Brain microvascular endothelial cell (primary cell): Measurements from ENCODE around the gene PRKCB.

Experiments
- DNase-seq: peaks from one replicate; pipeline ENCODE4 v3.0.0-alpha.2; 2020
- H3K27ac ChIP-seq: fragments of 250-450 bp; sonication (Bioruptor Pico); 2 replicates; pipeline ENCODE4 v1.5.1; 2020; ENCODE audit warnings: mild to moderate bottlenecking, moderate library complexity
- H3K27me3 ChIP-seq: fragments of 250-450 bp; sonication (Bioruptor Pico); replicated peaks from 2 replicates; pipeline ENCODE4 v1.5.1; 2020; ENCODE audit warnings: mild to moderate bottlenecking
- H3K36me3 ChIP-seq: fragments of 250-450 bp; sonication (Bioruptor Pico); replicated peaks from 2 replicates; pipeline ENCODE4 v1.5.1; 2020; ENCODE audit warnings: mild to moderate bottlenecking
- H3K4me3 ChIP-seq: 2 replicates; pipeline ENCODE4 v1.5.1; 2011; ENCODE audit warnings: low read depth, mild to moderate bottlenecking, control low read depth, low read length, moderate library complexity
- in situ Hi-C: cut with HindIII; loops from 2 replicates; pipeline ENCODE4 v1.10.0; 2017; ENCODE audit warnings: low sequenced_read_pairs, low pct_ligation_motif_present
- TF ChIP-seq, protein P1 (sequence below): IDR thresholded peaks from 2 replicates; pipeline ENCODE4 v1.5.1; 2011; ENCODE audit warnings: low read depth, mild to moderate bottlenecking, moderate library complexity, low read length, control low read depth, inconsistent platforms; ENCODE audit errors: missing control alignments

Gene PRKCB

DNA sequence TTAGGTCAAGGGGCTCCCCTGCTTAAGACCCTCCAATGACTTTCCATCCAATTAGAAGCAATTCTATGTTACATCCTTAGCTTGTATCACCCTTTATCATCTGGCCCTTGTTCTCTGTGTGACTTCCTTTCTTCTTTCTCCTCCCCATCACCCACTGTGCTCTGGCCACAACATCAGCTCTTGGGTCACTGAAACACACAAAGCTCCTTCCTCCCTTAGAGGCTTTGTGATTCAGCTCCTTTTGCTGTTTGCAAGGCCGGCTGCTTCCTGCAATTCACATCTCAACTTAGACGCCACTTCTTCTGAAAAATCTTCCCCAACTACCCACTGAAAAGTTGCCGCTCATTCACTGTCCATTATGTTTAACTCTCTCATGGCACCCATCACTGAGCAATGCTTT, 289.4 kb downstream of the PRKCB start:
- DNase-seq = no peak
- TF ChIP-seq, protein P1, sequence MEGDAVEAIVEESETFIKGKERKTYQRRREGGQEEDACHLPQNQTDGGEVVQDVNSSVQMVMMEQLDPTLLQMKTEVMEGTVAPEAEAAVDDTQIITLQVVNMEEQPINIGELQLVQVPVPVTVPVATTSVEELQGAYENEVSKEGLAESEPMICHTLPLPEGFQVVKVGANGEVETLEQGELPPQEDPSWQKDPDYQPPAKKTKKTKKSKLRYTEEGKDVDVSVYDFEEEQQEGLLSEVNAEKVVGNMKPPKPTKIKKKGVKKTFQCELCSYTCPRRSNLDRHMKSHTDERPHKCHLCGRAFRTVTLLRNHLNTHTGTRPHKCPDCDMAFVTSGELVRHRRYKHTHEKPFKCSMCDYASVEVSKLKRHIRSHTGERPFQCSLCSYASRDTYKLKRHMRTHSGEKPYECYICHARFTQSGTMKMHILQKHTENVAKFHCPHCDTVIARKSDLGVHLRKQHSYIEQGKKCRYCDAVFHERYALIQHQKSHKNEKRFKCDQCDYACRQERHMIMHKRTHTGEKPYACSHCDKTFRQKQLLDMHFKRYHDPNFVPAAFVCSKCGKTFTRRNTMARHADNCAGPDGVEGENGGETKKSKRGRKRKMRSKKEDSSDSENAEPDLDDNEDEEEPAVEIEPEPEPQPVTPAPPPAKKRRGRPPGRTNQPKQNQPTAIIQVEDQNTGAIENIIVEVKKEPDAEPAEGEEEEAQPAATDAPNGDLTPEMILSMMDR = no peak
- Histone ChIP-seq H3K27me3 (no peaks in the 10 kb centered on the region), H3K27ac (no peak overlapping the region), H3K4me3 (no peak overlapping the region), H3K36me3 (no peaks in the 10 kb centered on the region)
- in situ Hi-C loops = no loop called here

DNA sequence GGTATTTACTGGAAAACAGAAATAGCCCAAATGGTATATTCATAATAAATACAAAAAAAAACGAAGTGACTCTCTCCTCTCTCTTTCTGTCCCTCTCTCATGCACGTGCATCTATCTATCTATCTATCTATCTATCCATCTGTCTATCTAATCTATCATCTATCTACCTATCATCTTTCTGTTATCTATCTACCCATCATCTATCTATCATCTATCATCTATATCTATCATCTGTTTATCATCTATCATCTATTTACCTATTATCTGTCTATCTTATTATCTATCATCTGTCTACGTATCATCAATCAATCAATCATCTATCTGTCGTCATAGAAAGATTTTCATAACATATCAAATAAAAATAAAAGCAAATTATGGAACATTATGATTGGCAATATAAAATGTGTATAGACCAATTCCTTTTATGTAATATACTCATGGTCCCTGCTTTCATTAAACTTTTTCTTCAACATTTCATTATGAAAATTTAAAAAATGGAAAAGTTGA, 293.7 kb downstream of the PRKCB start:
- no peak overlapping the region for H3K27ac ChIP-seq
- H3K36me3 ChIP-seq = no peaks in the 10 kb centered on the region
- no peak overlapping the region for H3K4me3 ChIP-seq
- no peaks in the 10 kb centered on the region for H3K27me3 ChIP-seq
- no peak for DNase-seq
- TF ChIP-seq, protein P1 = no peak
- in situ Hi-C loops = no loop called here

DNA sequence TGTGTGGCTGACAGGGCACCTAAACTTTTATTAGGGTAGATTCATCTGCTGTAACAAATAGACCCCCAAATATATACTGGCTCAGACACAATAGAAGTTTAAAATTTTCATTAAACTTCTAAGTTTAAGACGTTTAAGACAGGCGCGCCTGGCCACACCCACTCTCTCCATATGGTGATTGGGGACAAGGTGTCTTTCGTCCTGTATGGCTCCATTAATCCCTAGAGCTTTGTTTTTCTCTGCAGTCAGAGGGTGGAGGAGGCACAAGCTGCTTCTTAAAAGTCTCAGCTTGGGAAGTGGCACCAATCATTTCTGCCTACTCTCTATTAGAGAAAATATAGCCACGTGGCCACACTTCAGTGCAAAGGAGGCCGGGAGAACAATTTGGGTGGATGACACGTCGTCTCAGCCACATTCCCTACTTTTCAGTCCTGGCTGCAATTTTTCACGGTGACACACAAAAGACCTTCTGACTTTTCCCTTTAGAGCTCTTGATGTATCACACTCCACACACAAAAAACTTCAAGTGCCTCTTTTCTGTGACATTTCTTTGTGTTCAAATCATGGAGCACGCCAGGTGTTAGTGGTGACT, 294.8 kb downstream of the PRKCB start:
- H3K4me3 ChIP-seq = no peak overlapping the region
- TF ChIP-seq, protein P1 = no peak
- no peak for DNase-seq
- no peaks in the 10 kb centered on the region for H3K27me3 ChIP-seq
- H3K36me3 ChIP-seq = no peaks in the 10 kb centered on the region
- no peak overlapping the region for H3K27ac ChIP-seq
- in situ Hi-C loops = no loop called here

DNA sequence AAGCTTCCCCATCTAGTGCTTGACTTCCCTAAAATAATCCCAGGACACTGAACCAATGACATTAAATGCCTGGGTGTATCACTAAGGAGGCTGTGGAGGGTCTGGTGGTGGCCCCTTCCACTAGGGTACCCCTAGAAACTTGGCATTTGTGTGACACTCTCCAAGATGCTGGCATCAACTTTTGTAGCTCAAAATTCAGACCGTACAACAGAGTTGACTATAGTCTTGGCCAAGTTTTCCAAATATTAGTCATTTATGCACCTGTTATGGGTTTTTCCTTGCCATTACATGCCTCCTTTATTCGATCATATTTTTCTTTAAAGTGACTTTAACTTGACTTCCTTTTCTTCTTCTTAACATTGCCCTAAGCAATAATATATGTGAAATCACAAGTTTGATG, 295.5 kb downstream of the PRKCB start:
- TF ChIP-seq, protein P1 = no peak
- in situ Hi-C loops = no loop called here
- Histone ChIP-seq H3K27me3 (no peaks in the 10 kb centered on the region), H3K4me3 (no peak overlapping the region), H3K27ac (no peak overlapping the region), H3K36me3 (no peaks in the 10 kb centered on the region)
- no peak for DNase-seq

DNA sequence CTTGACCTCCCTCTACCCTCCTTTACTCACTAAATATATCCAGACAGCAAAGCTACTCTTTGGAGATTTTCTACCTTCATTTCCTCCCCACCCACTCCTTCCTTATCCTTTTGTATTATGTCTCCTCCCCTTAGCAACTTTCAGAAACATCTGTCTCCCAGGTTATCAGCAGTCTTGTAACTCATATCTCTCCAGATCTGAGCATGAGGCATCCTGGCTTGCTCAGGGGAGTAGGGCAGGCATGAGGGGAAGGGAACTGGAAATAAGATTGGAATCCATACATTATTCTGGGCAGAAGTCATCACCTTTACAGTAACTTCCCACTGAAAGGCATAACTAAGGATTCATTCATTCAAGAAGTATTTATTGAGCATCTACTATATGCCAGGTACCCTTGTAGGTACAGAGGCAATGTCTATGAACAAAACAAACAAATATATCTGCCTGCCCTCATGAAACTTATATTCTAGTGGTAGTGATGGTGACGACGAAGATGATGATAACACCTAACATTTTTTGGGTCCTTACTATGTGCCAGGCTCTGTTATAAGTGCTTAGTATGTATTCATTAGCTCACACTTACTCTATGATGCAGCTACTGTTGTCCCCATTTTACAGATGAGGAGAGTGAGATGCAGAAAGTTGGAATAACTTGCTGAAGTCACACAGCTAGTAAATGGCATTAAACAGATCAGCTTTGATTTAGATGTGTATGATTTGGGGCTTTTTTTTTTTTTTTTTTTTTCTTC, 296.4 kb downstream of the PRKCB start:
- in situ Hi-C loops = no loop called here
- no peak for DNase-seq
- H3K27ac ChIP-seq = no peak overlapping the region
- no peaks in the 10 kb centered on the region for H3K36me3 ChIP-seq
- H3K27me3 ChIP-seq = no peaks in the 10 kb centered on the region
- TF ChIP-seq, protein P1 = no peak
- no peak overlapping the region for H3K4me3 ChIP-seq

DNA sequence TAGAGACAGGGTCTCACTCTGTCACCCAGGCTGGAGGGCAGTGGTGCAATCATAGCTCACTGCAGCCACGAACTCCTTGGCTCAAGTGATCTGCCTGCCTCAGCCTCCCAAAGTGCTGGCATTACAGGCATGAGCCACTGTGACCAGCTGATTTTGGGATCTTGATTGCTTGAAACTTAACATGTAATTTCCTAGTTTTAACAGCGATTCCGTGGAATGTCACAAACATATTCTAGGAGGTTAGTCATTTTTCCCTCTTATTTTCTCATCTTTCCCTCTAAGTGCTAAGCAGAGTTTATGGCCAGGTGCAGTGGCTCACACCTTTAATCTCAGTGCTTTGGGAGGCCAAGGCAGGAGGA, 297.0 kb downstream of the PRKCB start:
- no peak overlapping the region for H3K27ac ChIP-seq
- no peaks in the 10 kb centered on the region for H3K36me3 ChIP-seq
- H3K4me3 ChIP-seq = no peak overlapping the region
- H3K27me3 ChIP-seq = no peaks in the 10 kb centered on the region
- DNase-seq = no peak
- TF ChIP-seq, protein P1 = no peak
- in situ Hi-C loops = no loop called here
